ENCODE data around the gene CMPK2. TPM values are rescaled to one million over a fixed set of nuclear protein-coding genes. Genes with fewer than 3 reads are reported as not detected.

Gene CMPK2
- total and polyA plus RNA-seq, 9 of the 15 experiments (the other 6 are each of a cell fraction or from before 2014, with no cell fraction given) = 2.6 to 10.5 (median 5.0) TPM

DNA sequence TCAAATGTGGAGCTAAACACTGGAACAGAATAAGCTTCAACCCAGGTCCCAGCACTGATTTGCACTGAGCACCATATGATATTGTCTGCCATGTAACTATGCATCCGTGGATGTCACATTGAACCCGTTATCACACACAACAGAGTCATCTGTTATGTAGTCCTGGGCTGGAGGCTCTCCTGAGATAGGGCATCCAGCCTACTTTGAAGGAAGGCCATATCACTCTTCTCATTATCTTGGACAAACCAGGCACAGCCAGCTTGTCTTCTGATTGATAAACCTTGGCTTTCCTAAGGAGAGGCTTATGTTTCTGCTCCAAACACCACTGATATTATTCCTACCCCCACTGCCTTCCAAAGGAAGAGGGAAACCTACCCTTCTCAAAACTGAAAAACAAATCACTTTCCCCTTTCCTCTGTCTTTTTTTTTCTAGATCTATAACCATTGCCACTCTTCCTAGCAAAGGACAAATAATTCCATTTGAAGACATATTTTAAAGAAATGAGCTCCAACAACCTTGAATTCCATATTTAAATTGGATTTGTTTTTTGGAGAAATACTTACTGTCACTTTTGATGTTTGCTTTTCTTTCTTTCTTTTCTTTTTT is 28.3 kb upstream of the CMPK2 start (continued):
- peak; percentile 87; the same call in 1 of the 2 replicates for TF ChIP-seq ZNF76 (CRISPR knock-in tag; IDR thresholded peaks at IDR 0.05; ENCODE audit: borderline replicate concordance)
- TF ChIP-seq ZNF583 (CRISPR knock-in tag; IDR thresholded peaks at IDR 0.05) = peak; percentile 94
- no peak for TF ChIP-seq ZNF699 (CRISPR knock-in tag; IDR thresholded peaks at IDR 0.05; ENCODE audit: insufficient replicate concordance)
- TF ChIP-seq, protein P1, sequence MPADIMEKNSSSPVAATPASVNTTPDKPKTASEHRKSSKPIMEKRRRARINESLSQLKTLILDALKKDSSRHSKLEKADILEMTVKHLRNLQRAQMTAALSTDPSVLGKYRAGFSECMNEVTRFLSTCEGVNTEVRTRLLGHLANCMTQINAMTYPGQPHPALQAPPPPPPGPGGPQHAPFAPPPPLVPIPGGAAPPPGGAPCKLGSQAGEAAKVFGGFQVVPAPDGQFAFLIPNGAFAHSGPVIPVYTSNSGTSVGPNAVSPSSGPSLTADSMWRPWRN (IDR thresholded peaks at IDR 0.05; ENCODE audit: low read depth) = peak; percentile 94
- TF ChIP-seq ZNF41 (CRISPR knock-in tag; conservative IDR thresholded peaks at IDR 0.05) = peak; percentile 87
- TF ChIP-seq RAD21 (CRISPR knock-in tag; conservative IDR thresholded peaks at IDR 0.05 in 1 of 2, IDR thresholded peaks at IDR 0.05 in 1 of 2) = peak; percentile 24 to 29; a peak in 3 of 4 replicates
- peak; percentile 72; the same call in 1 of the 2 replicates for TF ChIP-seq HIVEP1 (CRISPR knock-in tag; IDR thresholded peaks at IDR 0.05)
- no peak for TF ChIP-seq ZNF146 (CRISPR knock-in tag; IDR thresholded peaks at IDR 0.05; ENCODE audit: unreplicated experiment)
- TF ChIP-seq DMBX1 (CRISPR knock-in tag; IDR thresholded peaks at IDR 0.05; ENCODE audit: borderline replicate concordance) = peak; percentile 98
- TF ChIP-seq, protein P2, sequence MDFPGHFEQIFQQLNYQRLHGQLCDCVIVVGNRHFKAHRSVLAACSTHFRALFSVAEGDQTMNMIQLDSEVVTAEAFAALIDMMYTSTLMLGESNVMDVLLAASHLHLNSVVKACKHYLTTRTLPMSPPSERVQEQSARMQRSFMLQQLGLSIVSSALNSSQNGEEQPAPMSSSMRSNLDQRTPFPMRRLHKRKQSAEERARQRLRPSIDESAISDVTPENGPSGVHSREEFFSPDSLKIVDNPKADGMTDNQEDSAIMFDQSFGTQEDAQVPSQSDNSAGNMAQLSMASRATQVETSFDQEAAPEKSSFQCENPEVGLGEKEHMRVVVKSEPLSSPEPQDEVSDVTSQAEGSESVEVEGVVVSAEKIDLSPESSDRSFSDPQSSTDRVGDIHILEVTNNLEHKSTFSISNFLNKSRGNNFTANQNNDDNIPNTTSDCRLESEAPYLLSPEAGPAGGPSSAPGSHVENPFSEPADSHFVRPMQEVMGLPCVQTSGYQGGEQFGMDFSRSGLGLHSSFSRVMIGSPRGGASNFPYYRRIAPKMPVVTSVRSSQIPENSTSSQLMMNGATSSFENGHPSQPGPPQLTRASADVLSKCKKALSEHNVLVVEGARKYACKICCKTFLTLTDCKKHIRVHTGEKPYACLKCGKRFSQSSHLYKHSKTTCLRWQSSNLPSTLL (IDR thresholded peaks at IDR 0.05) = no peak
- no peak for TF ChIP-seq SUPT5H (IDR thresholded peaks at IDR 0.05)
- TF ChIP-seq STAG1 (CRISPR knock-in tag; IDR thresholded peaks at IDR 0.05; ENCODE audit: borderline replicate concordance) = no peak
- no peak for TF ChIP-seq SREBF1 (IDR thresholded peaks at IDR 0.05; ENCODE audit: borderline replicate concordance, low read depth, low read length)
- TF ChIP-seq PHTF2 (CRISPR knock-in tag; IDR thresholded peaks at IDR 0.05) = no peak
- no peak for TF ChIP-seq SMC3 (conservative IDR thresholded peaks at IDR 0.05; ENCODE audit: insufficient read depth, low read depth, low read length)
- TF ChIP-seq LCOR (CRISPR knock-in tag; IDR thresholded peaks at IDR 0.05) = peak; percentile 64; the same call in 1 of the 2 replicates
- TF ChIP-seq, protein P3, sequence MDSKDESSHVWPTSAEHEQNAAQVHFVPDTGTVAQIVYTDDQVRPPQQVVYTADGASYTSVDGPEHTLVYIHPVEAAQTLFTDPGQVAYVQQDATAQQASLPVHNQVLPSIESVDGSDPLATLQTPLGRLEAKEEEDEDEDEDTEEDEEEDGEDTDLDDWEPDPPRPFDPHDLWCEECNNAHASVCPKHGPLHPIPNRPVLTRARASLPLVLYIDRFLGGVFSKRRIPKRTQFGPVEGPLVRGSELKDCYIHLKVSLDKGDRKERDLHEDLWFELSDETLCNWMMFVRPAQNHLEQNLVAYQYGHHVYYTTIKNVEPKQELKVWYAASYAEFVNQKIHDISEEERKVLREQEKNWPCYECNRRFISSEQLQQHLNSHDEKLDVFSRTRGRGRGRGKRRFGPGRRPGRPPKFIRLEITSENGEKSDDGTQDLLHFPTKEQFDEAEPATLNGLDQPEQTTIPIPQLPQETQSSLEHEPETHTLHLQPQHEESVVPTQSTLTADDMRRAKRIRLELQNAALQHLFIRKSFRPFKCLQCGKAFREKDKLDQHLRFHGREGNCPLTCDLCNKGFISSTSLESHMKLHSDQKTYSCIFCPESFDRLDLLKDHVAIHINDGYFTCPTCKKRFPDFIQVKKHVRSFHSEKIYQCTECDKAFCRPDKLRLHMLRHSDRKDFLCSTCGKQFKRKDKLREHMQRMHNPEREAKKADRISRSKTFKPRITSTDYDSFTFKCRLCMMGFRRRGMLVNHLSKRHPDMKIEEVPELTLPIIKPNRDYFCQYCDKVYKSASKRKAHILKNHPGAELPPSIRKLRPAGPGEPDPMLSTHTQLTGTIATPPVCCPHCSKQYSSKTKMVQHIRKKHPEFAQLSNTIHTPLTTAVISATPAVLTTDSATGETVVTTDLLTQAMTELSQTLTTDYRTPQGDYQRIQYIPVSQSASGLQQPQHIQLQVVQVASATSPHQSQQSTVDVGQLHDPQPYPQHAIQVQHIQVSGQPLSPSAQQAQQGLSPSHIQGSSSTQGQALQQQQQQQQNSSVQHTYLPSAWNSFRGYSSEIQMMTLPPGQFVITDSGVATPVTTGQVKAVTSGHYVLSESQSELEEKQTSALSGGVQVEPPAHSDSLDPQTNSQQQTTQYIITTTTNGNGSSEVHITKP (IDR thresholded peaks at IDR 0.05; ENCODE audit: partially characterized antibody) = no peak
- no peak for TF ChIP-seq ZNF75A (CRISPR knock-in tag; IDR thresholded peaks at IDR 0.05)
- TF ChIP-seq ZNF140 (CRISPR knock-in tag; IDR thresholded peaks at IDR 0.05) = no peak
- 0 out of 2 replicates have a peak, but pooled peaks have one; percentile 34 for TF ChIP-seq L3MBTL2 (IDR thresholded peaks at IDR 0.05)
- peak; percentile 52; the same call in 1 of the 2 replicates for TF ChIP-seq BACH1 (tag; IDR thresholded peaks at IDR 0.05)
- TF ChIP-seq, protein P4, sequence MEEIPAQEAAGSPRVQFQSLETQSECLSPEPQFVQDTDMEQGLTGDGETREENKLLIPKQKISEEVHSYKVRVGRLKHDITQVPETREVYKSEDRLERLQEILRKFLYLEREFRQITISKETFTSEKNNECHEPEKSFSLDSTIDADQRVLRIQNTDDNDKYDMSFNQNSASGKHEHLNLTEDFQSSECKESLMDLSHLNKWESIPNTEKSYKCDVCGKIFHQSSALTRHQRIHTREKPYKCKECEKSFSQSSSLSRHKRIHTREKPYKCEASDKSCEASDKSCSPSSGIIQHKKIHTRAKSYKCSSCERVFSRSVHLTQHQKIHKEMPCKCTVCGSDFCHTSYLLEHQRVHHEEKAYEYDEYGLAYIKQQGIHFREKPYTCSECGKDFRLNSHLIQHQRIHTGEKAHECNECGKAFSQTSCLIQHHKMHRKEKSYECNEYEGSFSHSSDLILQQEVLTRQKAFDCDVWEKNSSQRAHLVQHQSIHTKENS (CRISPR knock-in tag; IDR thresholded peaks at IDR 0.05) = no peak

Data from K562 (cell line).